ENCODE measurements around the gene CMIP. TPM values are rescaled to one million over a fixed set of nuclear protein-coding genes. Genes with fewer than 3 reads are reported as not detected.

CMIP gene
- polyA plus RNA-seq, 1 of the 3 experiments (the other 2 are of a cell fraction): 5.4 TPM

GRCh38 chr16:81481207-81481821 is 36.7 kb downstream of the CMIP start (continued):
- no peak for TF ChIP-seq REST (IDR thresholded peaks at IDR 0.05; ENCODE audit: low read depth, low read length)
- no peak for TF ChIP-seq TCF12 (IDR thresholded peaks at IDR 0.05)
- TF ChIP-seq JUND (IDR thresholded peaks at IDR 0.05): no peak

- Histone ChIP-seq H3K9me3 (no peaks in the 10 kb centered on the region), H3F3A (replicated peaks; ENCODE audit: insufficient read depth) (no peaks in the 10 kb centered on the region), H3K9me2 (no peaks in the 10 kb centered on the region), H3K36me3 (replicated peaks in 1 of 2; ENCODE audit: control insufficient read depth in 1 of 2, insufficient read depth in 2 of 2, low read length in 1 of 2) (no peaks in the 10 kb centered on the region), H3K9ac (no peak overlapping the region), H3K27me3 (ENCODE audit: insufficient read depth) (no peaks in the 10 kb centered on the region), H3K4me3 (ENCODE audit: low read depth in 2 of 2, low read length in 1 of 2) (no peak overlapping the region), H3K79me2 (ENCODE audit: insufficient read depth) (peaks cover 24% of the 10 kb centered on the region; the same call in 1 of the 2 replicates), H4K20me1 (ENCODE audit: insufficient read depth) (peaks cover 31% of the 10 kb centered on the region; the same call in 1 of the 2 replicates), H2AFZ (ENCODE audit: low read depth) (no peak overlapping the region), H3K4me2 (no peak overlapping the region), H3K27ac (ENCODE audit: low read depth in 2 of 2, low read length in 1 of 2) (no peak overlapping the region), H3K4me1 (ENCODE audit: control insufficient read depth in 1 of 2, insufficient read depth in 2 of 2, low read depth in 1 of 2, low read length in 1 of 2) (peaks cover 0 to 53% of the 10 kb centered on the region in 2 experiments; a peak in 2 of 4 replicates)
- 98% methylated on average over 12 of the region's 15 CpGs for WGBS (ENCODE audit: low lambda C conversion rate)
- no peak for DNase-seq
- ChIA-PET POLR2A (no interaction called here), CTCF (no interaction called here)
- TF ChIP-seq RXRA (IDR thresholded peaks at IDR 0.05; ENCODE audit: borderline replicate concordance, low read depth) (no peak), RFX5 (IDR thresholded peaks at IDR 0.05; ENCODE audit: low read length) (no peak), POLR2AphosphoS5 (IDR thresholded peaks at IDR 0.05; ENCODE audit: low read depth, low read length) (no peak), RCOR1 (IDR thresholded peaks at IDR 0.05; ENCODE audit: low read length) (no peak), ELF1 (IDR thresholded peaks at IDR 0.05) (no peak), FOXM1 (IDR thresholded peaks at IDR 0.05; ENCODE audit: low read depth) (no peak), USF1 (IDR thresholded peaks at IDR 0.05; ENCODE audit: borderline replicate concordance, low read depth) (no peak), RAD21 (IDR thresholded peaks at IDR 0.05; ENCODE audit: low read length) (no peak), EZH2phosphoT487 (IDR thresholded peaks at IDR 0.05; ENCODE audit: borderline replicate concordance, low read depth) (no peak), MAX (IDR thresholded peaks at IDR 0.05; ENCODE audit: low read depth) (no peak)
Measured at GRCh38 chr16:81482329-81483063, 37.9 kb downstream of the CMIP start.

Data from SK-N-SH (cell line).